22Rv1 (cell line): ENCODE results near the gene FABP3.

Experiments used
- H3K27ac ChIP-seq: fragments of 450-650 bp; 2 replicates; pipeline ENCODE4 v1.5.1; 2017
- CTCF ChIP-seq: fragments of 450-650 bp; IDR thresholded peaks from 2 replicates; pipeline ENCODE4 v1.5.1; 2017; ENCODE audit warnings: mild to moderate bottlenecking
- ZFX ChIP-seq: fragments of 450-650 bp; IDR thresholded peaks from 2 replicates; pipeline ENCODE4 v1.6.1; 2017; ENCODE audit warnings: antibody characterized with exemption, borderline replicate concordance

Gene FABP3

GRCh38 chr1:31371121-31371959, 1.5 kb downstream of the FABP3 start:
- TF ChIP-seq CTCF, result no peak
- TF ChIP-seq ZFX, result no peak
- H3K27ac ChIP-seq, result no peak overlapping the region

- no peak for TF ChIP-seq ZFX
- TF ChIP-seq CTCF, result no peak
- no peak overlapping the region for H3K27ac ChIP-seq
These were observed 2.3 kb downstream of the FABP3 start for GRCh38 chr1:31370565-31370964.

- no peak for TF ChIP-seq ZFX
- no peak for TF ChIP-seq CTCF
- no peak overlapping the region for H3K27ac ChIP-seq
These were observed 2.9 kb downstream of the FABP3 start for GRCh38 chr1:31370021-31370420.

- no peak for TF ChIP-seq CTCF
- no peak for TF ChIP-seq ZFX
These were observed 4.2 kb downstream of the FABP3 start for GRCh38 chr1:31368611-31369107.

DNA sequence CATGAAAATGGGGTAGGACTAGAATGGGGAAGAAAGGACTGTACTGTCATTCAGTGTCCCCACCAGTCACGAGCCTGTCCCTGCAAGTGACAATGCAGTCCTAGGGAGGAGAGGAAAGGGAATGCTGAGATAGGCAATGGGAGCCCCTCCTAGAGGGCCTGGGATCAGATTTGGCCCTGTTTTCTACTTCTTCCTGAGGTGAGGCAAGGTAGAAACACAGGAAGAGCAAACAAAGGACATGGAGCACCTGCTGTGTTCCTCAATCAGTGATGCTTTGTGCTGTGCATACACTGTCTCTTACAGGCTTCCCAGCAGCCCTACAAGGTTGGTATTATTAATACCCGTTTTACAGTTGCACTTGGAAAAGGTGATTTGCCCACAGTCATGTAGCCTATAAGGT, 6.1 kb downstream of the FABP3 start:
- H3K27ac ChIP-seq, result no peak overlapping the region
- TF ChIP-seq ZFX (no peak), CTCF (no peak)

More at GRCh38 chr1:31368611-31369107, 4.2 kb downstream of the FABP3 start:
- H3K27ac ChIP-seq, result no peak overlapping the region

GRCh38 chr1:31364561-31365250, 8.2 kb downstream of the FABP3 start:
- no peak overlapping the region for H3K27ac ChIP-seq
- TF ChIP-seq ZFX (no peak), CTCF (no peak)

- no peak overlapping the region for H3K27ac ChIP-seq
- TF ChIP-seq CTCF (no peak), ZFX (no peak)
These were observed 10.8 kb downstream of the FABP3 start for GRCh38 chr1:31362032-31362431.
